Left ventricle myocardium inferior (tissue), 1 donor: ENCODE measurements around the gene FOXD3. TPM values are rescaled to one million over a fixed set of nuclear protein-coding genes. Genes with fewer than 3 reads are reported as not detected.

ENCODE experiments used
- DNase-seq: peaks from one replicate; pipeline ENCODE4 v3.0.0-alpha.2; 2020
- H3K27ac ChIP-seq: fragments of 200-600 bp; replicated peaks from 2 replicates; pipeline ENCODE4 v1.8.0; 2021
- H3K27me3 ChIP-seq: fragments of 200-600 bp; 2 replicates; pipeline ENCODE4 v1.8.0; 2021; ENCODE audit warnings: low read depth
- H3K36me3 ChIP-seq: fragments of 200-600 bp; 2 replicates; pipeline ENCODE4 v1.8.0; 2021
- H3K4me1 ChIP-seq: fragments of 200-600 bp; 2 replicates; pipeline ENCODE4 v1.8.0; 2021
- H3K4me3 ChIP-seq: fragments of 200-600 bp; 2 replicates; pipeline ENCODE4 v1.8.0; 2021; ENCODE audit warnings: mild to moderate bottlenecking, moderate library complexity
- H3K9me3 ChIP-seq: fragments of 200-600 bp; replicated peaks from 2 replicates; pipeline ENCODE4 v1.8.0; 2021
- CTCF ChIP-seq: fragments of 200-600 bp; IDR thresholded peaks from 2 replicates; pipeline ENCODE4 v1.8.0; 2021; ENCODE audit warnings: antibody characterized with exemption, mild to moderate bottlenecking, borderline replicate concordance
- intact Hi-C: fragments of 100-400 bp; cut with micrococcal nuclease; formaldehyde crosslinking; loops from one replicate; pipeline ENCODE4 v1.11.0; 2022
- total RNA-seq: library from RNA; stranded (reverse); fragmentation: NEBNext Ultra II Directional; extraction: Animal tissue kit (Norgen Biotek cat#: 25700); gene quantifications from one replicate; pipeline ENCODE4 v1.2.1, GENCODE V29; 2021
- donor health status: DM: no; HTN: yes; CAD: no; lungs with severe emphysema.

The FOXD3 gene
- total RNA-seq, 1 donor from 2014 or later: 0.11 TPM

DNA sequence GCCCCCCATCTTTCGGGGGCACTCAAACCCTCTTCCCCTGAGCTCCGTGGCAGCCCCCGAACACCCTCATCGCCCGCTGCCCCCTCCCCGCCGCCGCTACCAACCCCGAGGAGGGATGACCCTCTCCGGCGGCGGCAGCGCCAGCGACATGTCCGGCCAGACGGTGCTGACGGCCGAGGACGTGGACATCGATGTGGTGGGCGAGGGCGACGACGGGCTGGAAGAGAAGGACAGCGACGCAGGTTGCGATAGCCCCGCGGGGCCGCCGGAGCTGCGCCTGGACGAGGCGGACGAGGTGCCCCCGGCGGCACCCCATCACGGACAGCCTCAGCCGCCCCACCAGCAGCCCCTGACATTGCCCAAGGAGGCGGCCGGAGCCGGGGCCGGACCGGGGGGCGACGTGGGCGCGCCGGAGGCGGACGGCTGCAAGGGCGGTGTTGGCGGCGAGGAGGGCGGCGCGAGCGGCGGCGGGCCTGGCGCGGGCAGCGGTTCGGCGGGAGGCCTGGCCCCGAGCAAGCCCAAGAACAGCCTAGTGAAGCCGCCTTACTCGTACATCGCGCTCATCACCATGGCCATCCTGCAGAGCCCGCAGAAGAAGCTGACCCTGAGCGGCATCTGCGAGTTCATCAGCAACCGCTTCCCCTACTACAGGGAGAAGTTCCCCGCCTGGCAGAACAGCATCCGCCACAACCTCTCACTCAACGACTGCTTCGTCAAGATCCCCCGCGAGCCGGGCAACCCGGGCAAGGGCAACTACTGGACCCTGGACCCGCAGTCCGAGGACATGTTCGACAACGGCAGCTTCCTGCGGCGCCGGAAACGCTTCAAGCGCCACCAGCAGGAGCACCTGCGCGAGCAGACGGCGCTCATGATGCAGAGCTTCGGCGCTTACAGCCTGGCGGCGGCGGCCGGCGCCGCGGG, 837 bp downstream of the FOXD3 start:
- peaks cover 100% of the 10 kb centered on the region for H3K27me3 ChIP-seq
- no peak for DNase-seq
- peaks cover 41% of the 10 kb centered on the region for H3K4me1 ChIP-seq
- peak overlapping the region; percentile 65 for H3K4me3 ChIP-seq
- H3K9me3 ChIP-seq: no peaks in the 10 kb centered on the region
- intact Hi-C loops: no loop called here
- no peaks in the 10 kb centered on the region for H3K36me3 ChIP-seq
- H3K27ac ChIP-seq: peak overlapping the region; percentile 39
- TF ChIP-seq CTCF: no peak

DNA sequence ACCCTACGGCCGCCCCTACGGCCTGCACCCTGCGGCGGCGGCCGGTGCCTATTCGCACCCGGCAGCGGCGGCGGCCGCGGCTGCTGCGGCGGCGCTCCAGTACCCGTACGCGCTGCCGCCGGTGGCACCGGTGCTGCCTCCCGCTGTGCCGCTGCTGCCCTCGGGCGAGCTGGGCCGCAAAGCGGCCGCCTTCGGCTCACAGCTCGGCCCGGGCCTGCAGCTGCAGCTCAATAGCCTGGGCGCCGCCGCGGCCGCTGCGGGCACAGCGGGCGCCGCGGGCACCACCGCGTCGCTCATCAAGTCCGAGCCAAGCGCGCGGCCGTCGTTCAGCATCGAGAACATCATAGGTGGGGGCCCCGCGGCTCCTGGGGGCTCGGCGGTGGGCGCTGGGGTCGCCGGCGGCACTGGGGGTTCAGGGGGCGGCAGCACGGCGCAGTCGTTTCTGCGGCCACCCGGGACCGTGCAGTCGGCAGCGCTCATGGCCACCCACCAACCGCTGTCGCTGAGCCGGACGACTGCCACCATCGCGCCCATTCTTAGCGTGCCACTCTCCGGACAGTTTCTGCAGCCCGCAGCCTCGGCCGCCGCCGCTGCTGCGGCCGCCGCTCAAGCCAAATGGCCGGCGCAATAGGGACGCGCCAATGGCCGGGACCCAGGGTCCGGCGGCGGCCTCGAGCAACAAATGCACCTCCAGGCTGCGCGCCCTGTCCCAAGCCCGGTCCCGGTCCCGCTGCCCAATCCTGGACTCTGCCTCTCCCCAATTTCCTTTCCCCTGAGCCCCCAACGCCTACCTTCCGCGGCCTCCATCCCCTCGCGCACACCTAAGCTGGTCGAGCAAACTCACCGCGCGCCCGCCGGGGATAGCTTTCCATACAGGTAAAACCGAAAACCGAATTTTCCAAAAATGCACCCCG, 1.8 kb downstream of the FOXD3 start:
- peaks cover 39% of the 10 kb centered on the region for H3K4me1 ChIP-seq
- no peak for TF ChIP-seq CTCF
- DNase-seq: no peak
- no peak overlapping the region for H3K27ac ChIP-seq
- H3K4me3 ChIP-seq: peak overlapping the region; percentile 65
- H3K27me3 ChIP-seq: peaks cover 100% of the 10 kb centered on the region
- H3K36me3 ChIP-seq: no peaks in the 10 kb centered on the region
- intact Hi-C loops: no loop called here
- H3K9me3 ChIP-seq: no peaks in the 10 kb centered on the region

- TF ChIP-seq CTCF: no peak
- no peaks in the 10 kb centered on the region for H3K36me3 ChIP-seq
- H3K4me3 ChIP-seq: peak overlapping the region; percentile 65
- H3K9me3 ChIP-seq: no peaks in the 10 kb centered on the region
- peaks cover 100% of the 10 kb centered on the region for H3K27me3 ChIP-seq
- peaks cover 44% of the 10 kb centered on the region for H3K4me1 ChIP-seq
- H3K27ac ChIP-seq: no peak overlapping the region
- intact Hi-C loops: no loop called here
- DNase-seq: no peak
Measured at GRCh38 chr1:63324779-63325119, 2.4 kb downstream of the FOXD3 start.

DNA sequence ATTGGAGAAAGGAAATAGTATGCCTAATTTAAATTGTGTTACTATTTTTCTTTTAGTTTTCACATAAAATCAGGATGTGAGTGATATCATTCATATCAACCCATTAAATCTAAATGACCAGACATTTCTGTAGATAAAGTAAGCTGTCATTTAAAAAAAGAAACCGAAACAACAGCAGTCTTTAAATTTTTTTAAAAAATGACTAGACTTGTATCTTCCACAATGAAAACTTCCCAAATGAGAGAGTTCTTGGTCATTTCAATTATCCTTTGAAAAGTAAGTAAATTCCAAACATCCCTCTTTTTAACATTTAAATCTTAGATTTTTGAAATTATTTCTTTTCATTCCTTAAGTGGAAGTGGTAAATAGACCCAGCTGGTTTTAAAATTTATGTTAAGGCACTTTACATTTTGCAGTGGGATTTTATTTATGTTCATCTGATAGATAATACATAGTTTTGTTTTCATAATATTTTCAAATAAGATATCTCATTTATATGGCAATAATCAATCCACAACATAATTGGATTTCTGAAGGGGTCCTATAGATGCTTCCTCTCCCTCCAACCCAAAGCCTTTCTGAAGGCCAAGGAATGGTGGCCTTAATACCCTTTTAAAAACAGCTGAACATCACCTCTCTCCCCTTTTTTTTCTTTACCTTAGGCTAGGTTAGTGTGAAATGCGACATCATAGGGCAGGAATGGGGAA, 3.1 kb downstream of the FOXD3 start:
- no peak for DNase-seq
- Histone ChIP-seq H3K4me1 (peaks cover 47% of the 10 kb centered on the region), H3K36me3 (no peaks in the 10 kb centered on the region), H3K27ac (no peak overlapping the region), H3K27me3 (peaks cover 100% of the 10 kb centered on the region), H3K4me3 (peak overlapping the region; percentile 7), H3K9me3 (no peaks in the 10 kb centered on the region)
- no peak for TF ChIP-seq CTCF
- intact Hi-C loops: no loop called here

GRCh38 chr1:63326106-63326472, 3.7 kb downstream of the FOXD3 start:
- Histone ChIP-seq H3K36me3 (no peaks in the 10 kb centered on the region), H3K9me3 (no peaks in the 10 kb centered on the region), H3K4me3 (peak overlapping the region; percentile 7), H3K4me1 (peaks cover 45% of the 10 kb centered on the region), H3K27ac (no peak overlapping the region), H3K27me3 (peaks cover 100% of the 10 kb centered on the region)
- intact Hi-C loops: no loop called here
- no peak for DNase-seq
- no peak for TF ChIP-seq CTCF
